ENCODE results near the gene PPM1F.
"Not testable (repeated sequence)": the region's sequence is repeated elsewhere in the genome, so short reads cannot be mapped to it uniquely, and the experiment has no call there.

The PPM1F gene

DNA sequence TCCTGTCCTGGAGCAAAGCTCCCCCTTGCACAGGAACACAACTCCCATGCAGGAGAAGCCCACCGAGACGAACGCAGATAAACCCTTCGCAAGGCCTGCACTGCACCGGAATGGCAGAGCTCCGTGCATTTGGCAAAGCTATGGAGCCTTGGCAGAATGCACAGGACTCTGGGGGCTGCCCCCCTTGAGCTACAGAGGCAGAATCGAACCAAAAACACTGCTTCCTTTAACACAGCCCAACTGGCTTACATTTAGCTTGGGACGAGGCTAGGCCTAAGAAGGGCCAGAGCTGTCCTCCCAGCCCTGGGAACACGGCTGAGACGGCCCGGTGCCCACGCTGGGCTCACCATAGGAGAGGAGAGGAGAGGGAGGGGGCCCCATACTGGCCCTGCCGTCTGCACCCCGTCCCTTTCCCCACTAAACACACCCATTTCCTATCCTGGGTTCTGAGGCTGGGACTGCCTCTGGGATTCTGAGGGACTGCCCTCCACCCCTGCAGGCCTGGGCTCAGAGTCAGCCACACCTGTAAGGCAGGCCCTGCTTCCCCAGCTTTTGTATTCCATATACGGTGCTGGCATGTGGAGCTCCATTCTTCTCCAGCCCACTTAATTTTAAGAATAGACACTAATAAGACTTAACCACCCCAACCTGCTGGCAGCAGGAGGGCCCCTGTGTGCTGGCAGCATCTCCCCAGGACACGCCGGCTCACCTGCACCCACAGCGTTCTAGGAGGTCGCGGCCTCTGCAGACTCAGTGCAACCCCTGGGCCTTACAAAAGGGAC lies 32.9 kb downstream of the PPM1F start:
- no peak overlapping the region for H3K27ac Mint-ChIP-seq
- peaks cover 0 to 3% of the 10 kb centered on the region in 2 donors for H3K4me1 Mint-ChIP-seq
- no peaks in the 10 kb centered on the region for H3K9me3 Mint-ChIP-seq
- no peaks in the 10 kb centered on the region for H3K27me3 Mint-ChIP-seq
- ATAC-seq (replicated peaks): no peak
- no peak for DNase-seq
- H3K4me3 Mint-ChIP-seq: no peak overlapping the region
- H3K36me3 Mint-ChIP-seq: peaks cover 7 to 8% of the 10 kb centered on the region in 2 donors

GRCh38 chr22:21918466-21919185 lies 34.0 kb downstream of the PPM1F start:
- Mint-ChIP-seq H3K36me3 (peaks cover 3 to 8% of the 10 kb centered on the region in 2 donors), H3K4me3 (no peak overlapping the region), H3K27me3 (no peaks in the 10 kb centered on the region), H3K9me3 (no peaks in the 10 kb centered on the region), H3K4me1 (peaks cover 0 to 3% of the 10 kb centered on the region in 2 donors), H3K27ac (no peak overlapping the region)
- DNase-seq (no peak), ATAC-seq (replicated peaks) (no peak)

DNA sequence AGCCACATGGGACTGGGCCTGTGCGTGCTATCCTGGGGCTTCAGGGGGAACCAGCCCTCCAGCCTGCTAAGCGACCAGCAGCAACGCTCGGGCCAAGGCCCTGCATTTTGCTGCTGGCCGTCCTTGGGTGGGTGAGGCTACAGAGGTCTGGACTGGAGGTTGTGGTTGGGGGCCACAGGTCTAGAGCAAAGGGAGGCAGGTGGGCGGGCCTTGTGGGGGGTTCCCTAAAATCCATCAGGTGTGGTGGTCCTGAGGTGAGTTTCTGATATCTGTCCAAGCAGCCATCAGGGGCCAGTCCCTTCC lies 34.7 kb downstream of the PPM1F start:
- no peak overlapping the region for H3K4me3 Mint-ChIP-seq
- no peaks in the 10 kb centered on the region for H3K27me3 Mint-ChIP-seq
- no peaks in the 10 kb centered on the region for H3K9me3 Mint-ChIP-seq
- no peak for DNase-seq
- H3K36me3 Mint-ChIP-seq: peaks cover 3 to 8% of the 10 kb centered on the region in 2 donors
- no peak overlapping the region for H3K27ac Mint-ChIP-seq
- H3K4me1 Mint-ChIP-seq: peaks cover 0 to 3% of the 10 kb centered on the region in 2 donors
- ATAC-seq (replicated peaks): no peak

DNA sequence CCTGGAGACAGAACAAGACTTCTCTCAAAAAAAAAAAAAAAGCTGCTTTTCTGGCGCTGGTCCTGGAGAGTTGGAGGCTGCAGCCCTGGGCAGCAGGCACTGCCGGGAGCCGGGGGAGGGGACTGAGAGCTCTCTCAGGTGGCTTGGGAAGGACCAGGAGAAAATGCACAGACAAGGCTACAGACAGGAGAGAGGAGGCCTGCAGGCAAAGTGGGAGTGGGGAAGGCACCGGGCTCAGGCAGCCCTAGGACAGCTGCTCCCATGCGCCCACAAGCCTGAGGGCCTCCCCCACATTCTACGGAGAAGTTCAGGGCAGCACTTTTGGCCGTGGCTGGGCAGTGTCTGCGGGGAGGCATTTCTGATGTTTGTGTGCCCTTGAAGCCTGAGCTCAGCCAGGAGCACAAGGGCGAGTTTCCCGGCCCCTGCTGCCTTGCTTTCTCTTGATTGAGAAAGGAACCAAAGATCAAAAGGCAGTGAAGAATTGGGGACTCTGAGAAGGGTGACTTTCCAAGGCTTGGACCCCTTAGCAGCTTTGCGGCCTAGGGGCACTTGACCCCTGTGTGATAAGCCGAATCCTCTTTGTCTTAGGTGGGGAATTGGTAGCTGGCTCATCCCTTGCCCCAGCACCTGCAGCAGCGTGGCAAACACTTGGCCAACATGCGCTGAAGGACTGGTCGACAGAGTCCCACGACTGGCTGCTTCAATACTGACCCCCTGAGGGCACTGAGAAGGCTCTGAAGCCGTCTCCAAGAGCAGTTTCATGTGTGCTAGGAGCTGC lies 35.3 kb downstream of the PPM1F start:
- Mint-ChIP-seq H3K4me1 (peaks cover 0 to 3% of the 10 kb centered on the region in 2 donors), H3K9me3 (no peaks in the 10 kb centered on the region), H3K27ac (no peak overlapping the region), H3K36me3 (peaks cover 3 to 8% of the 10 kb centered on the region in 2 donors), H3K4me3 (no peak overlapping the region), H3K27me3 (no peaks in the 10 kb centered on the region)
- ATAC-seq (replicated peaks) (no peak), DNase-seq (no peak)

DNA sequence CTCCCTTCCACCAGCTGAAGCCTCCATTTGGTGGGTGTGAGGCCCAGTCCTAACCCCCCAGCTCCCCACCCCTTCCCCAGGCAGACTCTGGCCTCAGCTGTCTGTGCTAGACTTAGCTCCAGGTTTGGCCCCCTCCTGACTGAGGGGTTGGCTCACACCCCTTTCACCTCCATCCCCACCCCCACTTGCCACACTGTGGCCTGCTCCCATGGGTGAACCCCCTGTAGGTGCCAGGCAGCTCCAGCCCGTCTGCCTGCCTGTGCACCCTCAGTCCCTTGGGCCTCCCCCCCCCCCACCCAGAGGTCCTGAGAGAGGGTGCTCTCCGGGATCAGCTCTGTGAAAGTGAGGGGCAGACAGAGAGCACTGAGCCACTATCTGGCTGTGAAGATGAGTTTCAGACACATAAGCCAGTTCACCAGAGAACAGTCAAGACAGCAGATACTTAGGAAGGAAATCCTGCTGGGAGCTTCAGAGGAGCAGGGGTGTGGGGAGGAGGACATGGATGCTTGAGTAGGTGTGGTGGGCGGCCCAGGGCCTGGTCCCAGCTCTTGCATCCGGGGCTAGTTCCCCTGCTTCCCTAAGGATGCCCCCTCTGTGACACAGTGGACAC lies 36.2 kb downstream of the PPM1F start:
- ATAC-seq (replicated peaks): no peak
- peaks cover 0 to 3% of the 10 kb centered on the region in 2 donors for H3K4me1 Mint-ChIP-seq
- H3K36me3 Mint-ChIP-seq: peaks cover 0 to 8% of the 10 kb centered on the region in 2 donors
- no peak overlapping the region for H3K27ac Mint-ChIP-seq
- no peak overlapping the region for H3K4me3 Mint-ChIP-seq
- H3K27me3 Mint-ChIP-seq: no peaks in the 10 kb centered on the region
- DNase-seq: no peak
- H3K9me3 Mint-ChIP-seq: no peaks in the 10 kb centered on the region

GRCh38 chr22:21915624-21916308 lies 36.9 kb downstream of the PPM1F start:
- no peak for ATAC-seq (replicated peaks)
- H3K27me3 Mint-ChIP-seq: no peaks in the 10 kb centered on the region
- no peak overlapping the region for H3K27ac Mint-ChIP-seq
- no peak for DNase-seq
- H3K9me3 Mint-ChIP-seq: no peaks in the 10 kb centered on the region
- H3K36me3 Mint-ChIP-seq: peaks cover 0 to 8% of the 10 kb centered on the region in 2 donors
- H3K4me1 Mint-ChIP-seq: peaks cover 0 to 3% of the 10 kb centered on the region in 2 donors
- no peak overlapping the region for H3K4me3 Mint-ChIP-seq

- not testable (repeated sequence) for H3K27me3 Mint-ChIP-seq; H3K36me3 Mint-ChIP-seq; DNase-seq; H3K9me3 Mint-ChIP-seq; ATAC-seq (replicated peaks); H3K27ac Mint-ChIP-seq; H3K4me3 Mint-ChIP-seq; H3K4me1 Mint-ChIP-seq
These were observed 38.5 kb downstream of the PPM1F start for GRCh38 chr22:21914033-21914642.

GRCh38 chr22:21910367-21910766 lies 42.3 kb downstream of the PPM1F start:
- H3K9me3 Mint-ChIP-seq; H3K36me3 Mint-ChIP-seq; H3K4me1 Mint-ChIP-seq; H3K27ac Mint-ChIP-seq; ATAC-seq (replicated peaks); DNase-seq; H3K4me3 Mint-ChIP-seq; H3K27me3 Mint-ChIP-seq: not testable (repeated sequence)

DNA sequence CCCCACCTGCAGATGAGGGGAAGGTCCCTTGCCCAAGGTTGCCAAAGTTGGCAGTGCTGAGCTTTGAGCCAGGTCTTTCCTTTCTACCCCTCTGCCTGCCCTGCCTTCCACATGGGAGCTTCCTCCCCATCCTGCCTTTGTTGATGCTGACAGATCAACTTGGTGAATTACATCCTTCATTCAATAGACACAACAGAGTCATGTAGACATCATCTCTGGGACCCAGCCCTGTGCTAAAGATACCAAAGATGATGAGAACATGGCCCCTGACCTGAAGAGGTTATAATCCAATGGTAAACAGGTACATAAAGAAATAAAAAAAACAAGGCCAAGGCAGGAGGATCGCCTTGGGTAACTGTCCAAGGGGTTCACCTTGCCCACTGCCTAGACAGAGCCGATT lies 42.8 kb downstream of the PPM1F start:
- H3K4me3 Mint-ChIP-seq: no peak overlapping the region
- no peak overlapping the region for H3K27ac Mint-ChIP-seq
- no peaks in the 10 kb centered on the region for H3K4me1 Mint-ChIP-seq
- H3K36me3 Mint-ChIP-seq: peaks cover 0 to 5% of the 10 kb centered on the region in 2 donors
- no peak for DNase-seq
- no peaks in the 10 kb centered on the region for H3K9me3 Mint-ChIP-seq
- H3K27me3 Mint-ChIP-seq: no peaks in the 10 kb centered on the region
- no peak for ATAC-seq (replicated peaks)

- Mint-ChIP-seq H3K36me3 (peaks cover 0 to 10% of the 10 kb centered on the region in 2 donors), H3K4me3 (no peak overlapping the region), H3K9me3 (no peaks in the 10 kb centered on the region), H3K27me3 (no peaks in the 10 kb centered on the region), H3K4me1 (no peaks in the 10 kb centered on the region), H3K27ac (no peak overlapping the region)
- DNase-seq (no peak), ATAC-seq (replicated peaks) (no peak)
These were observed 44.8 kb downstream of the PPM1F start for GRCh38 chr22:21907638-21908522.

DNA sequence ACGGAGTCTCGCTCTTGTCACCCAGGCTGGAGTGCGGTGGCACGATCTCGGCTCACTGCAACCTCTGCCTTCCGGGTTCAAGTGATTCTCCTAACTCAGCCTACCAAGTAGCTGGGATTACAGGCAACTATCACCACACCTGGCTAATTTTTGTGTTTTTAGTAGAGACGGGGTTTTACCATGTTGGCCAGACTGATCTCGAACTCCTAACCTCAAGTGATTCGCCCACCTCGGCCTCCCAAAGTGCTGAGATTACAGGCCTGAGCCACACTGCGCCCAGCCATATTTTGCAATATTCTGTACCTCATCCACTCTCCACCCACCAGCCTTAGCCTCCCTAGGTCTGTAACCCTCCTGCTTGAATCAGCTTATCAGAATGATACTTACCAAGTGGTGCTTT lies 47.4 kb downstream of the PPM1F start:
- ATAC-seq (replicated peaks); H3K36me3 Mint-ChIP-seq; H3K4me3 Mint-ChIP-seq; H3K4me1 Mint-ChIP-seq; H3K9me3 Mint-ChIP-seq; DNase-seq; H3K27me3 Mint-ChIP-seq; H3K27ac Mint-ChIP-seq: not testable (repeated sequence)

DNA sequence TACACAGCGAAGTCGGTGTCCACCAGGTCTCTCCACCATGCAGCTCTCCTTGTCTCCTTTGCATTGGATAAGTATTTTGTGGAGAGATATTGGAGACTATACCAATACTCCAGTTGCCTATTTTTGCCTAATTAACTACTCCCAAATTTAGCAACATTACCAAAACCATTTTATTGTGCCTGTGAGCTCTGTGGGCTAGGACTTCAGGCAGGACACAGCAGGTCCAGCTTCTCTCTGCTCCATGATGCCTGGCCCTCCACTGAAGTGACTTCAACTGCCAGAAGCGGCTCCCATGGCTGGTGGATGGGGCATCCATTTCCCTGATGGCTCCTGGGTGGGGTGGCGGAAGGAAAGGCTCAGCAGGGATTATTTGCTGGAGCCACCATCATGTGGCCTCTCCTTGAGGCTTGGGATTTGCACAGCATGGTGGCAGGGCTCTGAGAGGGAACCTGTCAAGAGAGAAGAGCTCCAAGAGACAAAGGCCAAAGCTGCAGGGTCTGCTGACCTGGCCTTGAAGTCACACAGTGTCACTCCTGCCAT lies 48.3 kb downstream of the PPM1F start:
- DNase-seq (no peak), ATAC-seq (replicated peaks) (no peak)
- Mint-ChIP-seq H3K4me3 (no peak overlapping the region), H3K4me1 (no peaks in the 10 kb centered on the region), H3K27me3 (no peaks in the 10 kb centered on the region), H3K9me3 (no peaks in the 10 kb centered on the region), H3K27ac (no peak overlapping the region), H3K36me3 (peaks cover 0 to 5% of the 10 kb centered on the region in 2 donors)

DNA sequence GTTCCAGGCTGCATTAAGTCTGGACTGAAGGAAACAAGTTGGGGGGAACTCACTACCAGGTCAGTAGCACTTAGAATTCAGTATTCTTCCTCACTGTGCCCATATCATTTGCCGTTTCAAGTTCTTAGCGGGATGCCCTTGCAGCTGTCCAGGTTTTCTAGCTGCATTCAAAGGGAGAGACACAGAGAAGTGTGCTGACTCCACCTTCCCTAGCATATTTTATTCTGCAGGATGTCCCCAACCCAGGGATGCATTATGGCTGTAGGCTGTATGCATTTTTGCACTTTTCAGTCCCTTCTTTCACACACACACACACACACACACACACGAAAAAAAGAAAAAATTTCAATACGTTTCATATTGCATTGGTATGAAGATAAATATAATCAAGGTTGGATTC lies 49.4 kb downstream of the PPM1F start:
- Mint-ChIP-seq H3K9me3 (no peaks in the 10 kb centered on the region), H3K36me3 (peaks cover 0 to 5% of the 10 kb centered on the region in 2 donors), H3K4me3 (no peak overlapping the region), H3K27ac (no peak overlapping the region), H3K4me1 (no peaks in the 10 kb centered on the region), H3K27me3 (no peaks in the 10 kb centered on the region)
- ATAC-seq (replicated peaks) (no peak), DNase-seq (no peak)
